OCI-LY7 (cell line): ENCODE measurements around the gene SH3RF3. TPM values are rescaled to one million over a fixed set of nuclear protein-coding genes. Genes with fewer than 3 reads are reported as not detected.

Source experiments
- BruUV-seq: library from RNA; stranded (reverse); fragments of 400-500 nt; replicated peaks from 2 replicates; lab custom pipeline; 2021; lab: Mats Ljungman, UMichigan
- CTCF ChIA-PET: fragments of 300-600 bp; sonication (Branson Sonifier 250); formaldehyde crosslinking; loops from one replicate; lab custom pipeline; 2022; ENCODE audit warnings: antibody characterized with exemption; ENCODE audit not compliant: unreplicated experiment; lab: Charles Lee
- POLR2A ChIA-PET: fragments of 300-600 bp; sonication (Branson Sonifier 250); formaldehyde crosslinking; loops from one replicate; lab custom pipeline; 2022; ENCODE audit warnings: antibody characterized with exemption; lab: Charles Lee
- DNase-seq: peaks from one replicate; pipeline ENCODE4 v3.0.0-alpha.2; 2015; ENCODE audit warnings: low spot score
- H2AFZ ChIP-seq: fragments of 200-600 bp; sonication (generic), shearing (Covaris generic); 2 replicates; pipeline ENCODE4 v1.6.1; 2014; ENCODE audit warnings: mild to moderate bottlenecking, antibody characterized with exemption, low read length, moderate library complexity
- H3K27ac ChIP-seq: fragments of 200-600 bp; sonication (generic); 2 replicates; pipeline ENCODE4 v1.5.1; 2014; ENCODE audit warnings: mixed run types, low read depth, mild to moderate bottlenecking, moderate library complexity, low read length, inconsistent platforms; ENCODE audit not compliant: poor library complexity, severe bottlenecking
- H3K36me3 ChIP-seq: fragments of 200-600 bp; sonication (generic); 2 replicates; pipeline ENCODE4 v1.6.1; 2014; ENCODE audit warnings: mild to moderate bottlenecking, antibody characterized with exemption, low read length, moderate library complexity, mixed read lengths; ENCODE audit not compliant: insufficient read depth
- H3K4me1 ChIP-seq: fragments of 200-600 bp; sonication (generic); 2 replicates; pipeline ENCODE4 v1.5.1; 2014; ENCODE audit warnings: mild to moderate bottlenecking, low read length; ENCODE audit not compliant: insufficient read depth, poor library complexity, severe bottlenecking
- H3K4me2 ChIP-seq: fragments of 200-600 bp; sonication (generic); 2 replicates; pipeline ENCODE4 v1.6.1; 2014; ENCODE audit warnings: mild to moderate bottlenecking, low read length
- H3K4me3 ChIP-seq: fragments of 200-600 bp; sonication (generic); 2 replicates; pipeline ENCODE4 v1.5.1; 2014; ENCODE audit warnings: mild to moderate bottlenecking, low read depth, low read length; ENCODE audit not compliant: poor library complexity, severe bottlenecking
- H3K79me2 ChIP-seq: fragments of 200-600 bp; sonication (generic); 2 replicates; pipeline ENCODE4 v1.6.1; 2016; ENCODE audit warnings: low read depth, mild to moderate bottlenecking, low read length, moderate library complexity, mixed read lengths; ENCODE audit not compliant: insufficient read depth
- H3K9me2 ChIP-seq: fragments of 200-600 bp; sonication (generic); 2 replicates; pipeline ENCODE4 v1.6.1; 2016; ENCODE audit warnings: mild to moderate bottlenecking, low read length, mixed read lengths; ENCODE audit not compliant: insufficient read depth
- H3K9me3 ChIP-seq: fragments of 200-600 bp; sonication (generic); 2 replicates; pipeline ENCODE4 v1.6.1; 2014; ENCODE audit warnings: mild to moderate bottlenecking, mixed run types, low read length, mixed read lengths
- H4K20me1 ChIP-seq: fragments of 200-600 bp; sonication (generic); 2 replicates; pipeline ENCODE4 v1.6.1; 2014; ENCODE audit warnings: mild to moderate bottlenecking, antibody characterized with exemption, low read length, moderate library complexity, mixed read lengths; ENCODE audit not compliant: insufficient read depth
- CTCF ChIP-seq: fragments of 200-600 bp; sonication (generic); conservative IDR thresholded peaks from 2 replicates; pipeline ENCODE4 v1.5.1; 2014; ENCODE audit warnings: mild to moderate bottlenecking, antibody characterized with exemption, low read length, moderate library complexity, mixed read lengths
- EZH2phosphoT487 ChIP-seq: fragments of 200-600 bp; sonication (generic); IDR thresholded peaks from 2 replicates; pipeline ENCODE4 v1.6.1; 2018; ENCODE audit warnings: low read depth, borderline replicate concordance, mild to moderate bottlenecking, mixed run types, antibody characterized with exemption, low read length, moderate library complexity, mixed read lengths
- intact Hi-C: fragments of 100-400 bp; cut with micrococcal nuclease; formaldehyde crosslinking; loops from one replicate; pipeline ENCODE4 v1.10.0; 2022; ENCODE audit not compliant: unreplicated experiment
- total RNA-seq, 2 experiments: library from RNA; depleted of rRNA in 1 of 2; stranded (reverse); fragments of >200 nt in 1 of 2; shearing (Covaris generic) in 1 of 2; gene quantifications; 2 replicates each; pipeline ENCODE4 v1.2.3, GENCODE V29; 2014 to 2022

SH3RF3 gene
- total RNA-seq, 2 experiments from 2014 or later, result not detected

GRCh38 chr2:109513749-109514588, 385.0 kb downstream of the SH3RF3 start:
- DNase-seq, result no peak
- no peak overlapping the region for H2AFZ ChIP-seq
- H3K9me2 ChIP-seq, result no peaks in the 10 kb centered on the region
- H3K4me1 ChIP-seq, result no peaks in the 10 kb centered on the region
- no peak overlapping the region for H3K4me3 ChIP-seq
- BruUV-seq, result no TSS peak
- intact Hi-C loops, result no loop called here
- ChIA-PET POLR2A (no interaction called here), CTCF (no interaction called here)
- H3K27ac ChIP-seq, result no peak overlapping the region
- no peaks in the 10 kb centered on the region for H4K20me1 ChIP-seq
- TF ChIP-seq CTCF, result no peak
- no peak for TF ChIP-seq EZH2phosphoT487
- no peaks in the 10 kb centered on the region for H3K36me3 ChIP-seq
- no peak overlapping the region for H3K4me2 ChIP-seq
- H3K79me2 ChIP-seq, result no peaks in the 10 kb centered on the region
- H3K9me3 ChIP-seq, result no peaks in the 10 kb centered on the region

GRCh38 chr2:109514857-109515256, 385.9 kb downstream of the SH3RF3 start:
- no peaks in the 10 kb centered on the region for H3K9me2 ChIP-seq
- CTCF ChIA-PET, result no interaction called here
- no peak overlapping the region for H3K4me2 ChIP-seq
- no peak for TF ChIP-seq EZH2phosphoT487
- no peak for TF ChIP-seq CTCF
- no peak overlapping the region for H3K4me3 ChIP-seq
- H3K27ac ChIP-seq, result no peak overlapping the region
- no peaks in the 10 kb centered on the region for H3K36me3 ChIP-seq
- no peaks in the 10 kb centered on the region for H3K4me1 ChIP-seq
- POLR2A ChIA-PET, result no interaction called here
- intact Hi-C loops, result no loop called here
- H4K20me1 ChIP-seq, result no peaks in the 10 kb centered on the region
- H3K9me3 ChIP-seq, result no peaks in the 10 kb centered on the region
- DNase-seq, result no peak
- H3K79me2 ChIP-seq, result no peaks in the 10 kb centered on the region
- BruUV-seq, result no TSS peak
- no peak overlapping the region for H2AFZ ChIP-seq

GRCh38 chr2:109516445-109517117, 387.6 kb downstream of the SH3RF3 start:
- TF ChIP-seq EZH2phosphoT487 (no peak), CTCF (peak; percentile 65)
- no peak overlapping the region for H2AFZ ChIP-seq
- H4K20me1 ChIP-seq, result no peaks in the 10 kb centered on the region
- intact Hi-C loops, result no loop called here
- H3K4me3 ChIP-seq, result no peak overlapping the region
- no peaks in the 10 kb centered on the region for H3K9me3 ChIP-seq
- no peak overlapping the region for H3K4me2 ChIP-seq
- no peaks in the 10 kb centered on the region for H3K79me2 ChIP-seq
- no peaks in the 10 kb centered on the region for H3K4me1 ChIP-seq
- no peaks in the 10 kb centered on the region for H3K9me2 ChIP-seq
- no peak for DNase-seq
- H3K36me3 ChIP-seq, result no peaks in the 10 kb centered on the region
- H3K27ac ChIP-seq, result no peak overlapping the region
- ChIA-PET POLR2A (no interaction called here), CTCF (no interaction called here)
- BruUV-seq, result no TSS peak
